Measurements from ENCODE around the gene ADRM1.

ADRM1 gene

DNA sequence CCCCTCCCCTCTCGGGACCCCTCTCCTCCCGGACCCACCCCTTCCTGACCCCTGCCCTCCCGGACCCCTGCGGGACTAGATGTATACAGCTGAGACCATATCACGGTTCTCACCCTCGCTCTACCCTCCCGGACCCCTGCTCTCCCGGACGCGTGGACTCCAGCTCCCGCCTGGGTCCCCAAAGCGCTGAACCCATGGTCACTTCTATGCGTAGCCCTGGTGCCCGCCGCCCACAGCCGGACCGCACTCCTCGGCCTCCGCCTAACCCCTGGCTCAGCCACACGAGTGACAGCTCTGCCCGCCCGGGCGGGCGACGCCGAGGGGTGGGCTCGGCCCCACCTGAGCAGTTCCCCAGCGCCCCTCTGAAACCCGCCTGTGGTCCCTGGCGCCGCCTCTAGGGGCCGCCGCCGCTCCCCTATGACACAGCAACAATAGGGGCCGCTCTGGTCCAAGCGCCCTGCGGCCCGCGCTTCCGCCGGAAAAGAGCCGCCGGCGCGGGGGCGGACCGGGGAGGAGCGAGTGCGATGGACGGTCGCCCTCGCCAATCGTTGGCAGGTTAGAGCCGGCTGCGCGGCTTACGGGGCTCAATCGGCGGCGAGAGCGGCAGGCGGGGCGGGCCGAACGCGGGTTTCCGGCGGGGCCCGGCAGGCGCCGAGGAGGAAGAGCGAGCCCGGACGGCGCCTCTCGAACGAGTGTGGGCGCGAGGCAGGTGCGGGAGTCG, at the start of gene ADRM1:
ADRM1 (plus strand) TSS at position 657 of the 721 bp plus-strand sequence. CDS start 572 bp downstream, outside the sequence.
- peak; percentile 100 for DNase-seq (ENCODE audit: low spot score)

- DNase-seq (ENCODE audit: low spot score) = no peak
Measured at GRCh38 chr20:62253398-62253797, 49.4 kb upstream of the ADRM1 start.

- DNase-seq (ENCODE audit: low spot score) = no peak
Measured at GRCh38 chr20:62254021-62254724, 48.6 kb upstream of the ADRM1 start.

GRCh38 chr20:62255976-62256375, 46.8 kb upstream of the ADRM1 start:
- no peak for DNase-seq (ENCODE audit: low spot score)

- no peak for DNase-seq (ENCODE audit: low spot score)
Measured at GRCh38 chr20:62258499-62259293, 44.1 kb upstream of the ADRM1 start.

DNA sequence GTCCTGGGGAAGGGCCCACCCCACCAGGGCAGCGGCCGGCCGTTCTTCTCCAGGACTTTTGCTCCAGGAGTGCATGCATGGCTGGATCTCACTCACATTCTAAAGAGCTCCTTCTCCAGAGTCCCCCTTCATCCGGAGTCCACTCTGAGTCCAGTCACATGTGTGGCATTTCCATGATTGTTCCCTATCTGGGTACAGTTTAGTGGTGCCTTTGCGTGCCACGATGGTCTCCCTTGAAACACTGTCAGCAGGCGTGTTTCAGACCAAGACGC, 43.6 kb upstream of the ADRM1 start:
- no peak for DNase-seq (ENCODE audit: low spot score)

DNA sequence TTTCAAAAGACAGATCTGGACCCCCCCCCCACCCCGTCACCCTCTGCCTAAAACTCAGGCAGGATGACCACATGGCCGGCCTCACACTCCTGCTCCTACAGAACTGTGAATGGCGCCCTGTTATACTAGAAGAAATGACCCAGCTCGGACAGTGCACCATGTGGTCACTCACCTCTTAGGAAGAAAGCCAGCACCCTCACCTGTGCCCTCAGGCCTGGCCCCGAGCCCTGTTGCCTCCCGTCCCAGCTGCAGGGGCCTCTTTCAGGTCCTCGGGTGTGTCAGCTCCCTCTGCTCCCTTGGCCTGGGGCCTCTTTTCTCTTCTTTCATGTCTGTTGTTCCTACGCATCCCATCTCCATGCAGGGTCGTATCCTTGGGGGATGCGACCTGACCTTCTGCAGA, 40.7 kb upstream of the ADRM1 start:
- DNase-seq (ENCODE audit: low spot score) = no peak

DNA sequence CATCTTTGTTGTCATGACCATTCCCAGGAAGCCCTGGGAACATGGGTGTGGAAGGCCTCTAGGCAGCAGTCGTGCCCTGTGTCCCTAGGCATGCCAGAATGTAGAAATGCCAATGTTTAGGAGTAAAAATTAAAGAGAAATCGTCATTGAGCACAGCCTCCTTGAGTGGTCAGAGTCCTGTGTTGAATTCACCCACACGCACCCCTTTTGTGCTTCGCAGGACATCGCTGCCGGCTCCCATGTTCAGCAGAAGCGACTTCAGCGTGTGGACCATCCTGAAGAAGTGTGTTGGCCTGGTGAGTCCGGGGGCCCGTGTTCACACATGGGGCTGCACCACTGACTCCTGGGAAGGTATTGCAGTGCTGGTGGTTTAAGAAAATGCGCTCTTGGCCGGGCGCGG, 39.4 kb upstream of the ADRM1 start:
- DNase-seq (ENCODE audit: low spot score) = no peak

- DNase-seq (ENCODE audit: low spot score) = no peak
Measured at GRCh38 chr20:62265365-62265764, 37.4 kb upstream of the ADRM1 start.

DNA sequence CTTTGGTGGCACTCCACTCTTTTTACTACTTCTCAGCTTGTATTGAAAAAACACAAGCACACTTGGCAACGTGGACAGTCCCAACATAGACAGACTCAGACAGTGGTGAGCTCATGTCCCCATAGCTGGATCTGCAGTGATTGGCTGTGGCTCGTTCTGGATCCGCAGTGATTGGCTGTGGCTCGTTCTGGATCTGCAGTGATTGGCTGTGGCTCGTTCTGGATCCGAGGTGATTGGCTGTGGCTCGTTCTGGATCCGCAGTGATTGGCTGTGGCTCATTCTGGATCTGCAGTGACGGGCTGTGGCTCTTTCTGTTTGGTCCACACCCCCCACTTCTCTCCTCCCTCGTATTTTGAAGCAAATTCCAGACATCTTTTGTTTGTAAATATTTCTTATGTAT, 36.5 kb upstream of the ADRM1 start:
- no peak for DNase-seq (ENCODE audit: low spot score)

GRCh38 chr20:62266851-62267250, 35.9 kb upstream of the ADRM1 start:
- DNase-seq (ENCODE audit: low spot score) = no peak

DNA sequence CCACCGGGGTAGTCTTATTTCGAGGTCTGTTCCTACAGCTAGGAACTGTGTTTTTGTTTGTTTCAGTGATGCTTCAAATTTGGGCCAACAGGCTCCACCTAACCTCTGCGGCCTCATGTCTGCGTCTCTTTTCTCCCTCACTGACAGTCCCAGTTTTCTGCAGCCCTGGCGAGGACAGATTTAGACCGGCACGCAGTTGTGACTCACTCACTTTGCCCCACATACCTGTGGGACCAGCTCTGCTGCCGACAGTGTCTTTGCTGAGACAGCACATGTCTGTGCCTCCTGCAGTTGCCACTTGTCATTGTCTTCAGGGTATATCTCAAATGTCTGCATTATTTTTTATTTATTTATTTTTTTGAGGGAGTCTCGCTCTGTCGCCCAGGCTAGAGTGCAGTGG, 35.3 kb upstream of the ADRM1 start:
- DNase-seq (ENCODE audit: low spot score) = no peak

DNA sequence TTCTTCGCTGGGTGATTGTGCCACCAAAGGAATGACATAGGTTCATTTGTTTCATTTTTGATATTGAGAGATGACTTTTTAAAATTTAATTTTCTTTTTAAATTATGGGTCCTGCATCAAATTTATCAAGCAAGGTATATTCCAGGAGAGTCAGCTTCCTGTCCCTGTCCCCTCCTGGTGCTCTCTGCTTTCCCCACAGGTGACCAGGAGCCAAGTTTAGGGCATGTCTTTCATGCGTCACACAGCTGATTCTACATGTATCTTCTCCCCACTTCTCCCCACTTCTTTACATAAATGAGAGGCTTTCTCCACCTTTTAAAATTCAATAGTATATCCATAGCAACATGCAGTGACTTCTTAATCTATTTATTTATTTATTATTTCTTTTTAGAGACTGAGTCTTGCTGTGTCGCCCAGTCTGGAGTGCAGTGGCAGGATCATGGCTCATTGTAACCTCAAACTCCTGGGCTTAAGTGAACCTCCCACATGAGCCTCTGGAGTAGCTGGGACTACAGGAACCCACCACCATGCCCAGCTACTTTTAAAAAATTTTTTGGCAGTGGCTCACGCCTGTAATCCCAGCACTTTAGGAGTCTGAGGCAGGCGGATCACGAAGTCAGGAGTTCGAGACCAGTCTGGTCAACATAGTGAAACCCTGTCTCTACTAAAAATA, 34.4 kb upstream of the ADRM1 start:
- no peak for DNase-seq (ENCODE audit: low spot score)

- DNase-seq (ENCODE audit: low spot score) = no peak
Measured at GRCh38 chr20:62269378-62269777, 33.4 kb upstream of the ADRM1 start.

- DNase-seq (ENCODE audit: low spot score) = no peak
Measured at GRCh38 chr20:62269871-62270270, 32.9 kb upstream of the ADRM1 start.

GRCh38 chr20:62272200-62272599, 30.6 kb upstream of the ADRM1 start:
- DNase-seq (ENCODE audit: low spot score) = no peak

DNA sequence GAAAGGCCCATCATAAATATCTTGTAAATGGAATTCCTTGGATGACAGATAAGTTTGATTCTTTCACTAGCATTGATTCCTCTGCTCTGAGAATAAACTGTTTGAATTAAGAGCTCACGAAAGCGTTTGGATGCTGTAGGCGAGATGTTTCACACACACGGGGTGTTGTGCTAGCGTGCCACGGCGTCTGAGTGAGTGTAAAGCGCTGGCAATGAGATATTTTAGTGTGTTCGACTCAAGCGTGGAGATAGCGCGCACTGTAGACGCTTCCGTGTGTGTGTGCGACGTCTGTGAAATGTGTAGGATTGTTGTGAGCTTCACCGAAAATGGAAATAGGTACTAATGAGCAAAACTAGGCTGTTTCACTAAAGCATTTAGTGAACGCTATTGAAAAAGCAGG, 29.4 kb upstream of the ADRM1 start:
- DNase-seq (ENCODE audit: low spot score) = no peak

DNA sequence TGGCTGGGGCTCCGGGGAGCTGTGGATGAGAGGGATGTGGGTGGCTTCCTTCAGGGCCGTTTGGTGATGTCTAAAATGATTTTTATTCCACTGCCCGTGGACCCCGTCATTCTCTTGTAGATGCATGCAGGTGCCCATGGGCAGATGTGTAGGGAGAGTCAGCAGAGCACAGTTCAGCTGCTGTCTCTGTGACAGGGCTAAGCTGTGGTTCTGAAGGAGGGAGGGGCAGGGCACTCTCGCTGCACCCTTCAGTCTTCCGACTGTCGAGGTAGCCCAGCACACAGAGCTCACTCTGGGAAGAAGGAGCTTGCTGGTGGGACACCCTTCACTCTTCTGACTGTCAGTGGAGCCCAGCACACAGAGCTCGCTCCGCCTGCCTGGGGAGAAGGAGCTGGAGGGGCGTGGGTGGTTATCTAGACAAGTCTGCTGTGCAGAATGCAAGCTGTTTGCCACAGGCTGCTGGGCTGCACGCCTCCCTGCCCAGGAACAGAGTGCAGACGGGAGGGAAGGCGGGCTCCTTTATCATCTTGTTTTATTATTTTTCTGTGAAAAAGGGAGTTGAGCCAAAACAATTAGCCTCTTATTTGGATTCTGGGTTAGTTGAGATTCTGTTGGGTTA, 28.4 kb upstream of the ADRM1 start:
- DNase-seq (ENCODE audit: low spot score) = no peak

DNA sequence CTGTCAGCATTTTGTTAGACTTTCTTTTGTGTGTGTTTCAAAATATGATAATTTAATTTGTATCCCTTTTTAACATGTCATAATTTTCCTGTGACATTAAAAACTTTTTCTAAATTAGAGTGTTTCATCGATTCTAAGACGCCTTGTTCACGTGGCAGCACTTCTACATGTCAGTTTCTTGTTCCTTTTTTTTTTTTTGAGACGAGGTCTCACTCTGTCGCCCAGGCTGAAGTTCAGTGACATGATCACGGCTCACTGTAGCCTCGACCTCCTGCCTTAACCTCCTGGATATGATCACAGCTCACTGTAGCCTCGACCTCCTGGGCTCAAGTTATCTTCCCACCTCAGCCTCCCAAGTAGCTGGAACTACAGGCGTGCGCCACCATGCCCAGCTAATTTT, 27.6 kb upstream of the ADRM1 start:
- no peak for DNase-seq (ENCODE audit: low spot score)

DNA sequence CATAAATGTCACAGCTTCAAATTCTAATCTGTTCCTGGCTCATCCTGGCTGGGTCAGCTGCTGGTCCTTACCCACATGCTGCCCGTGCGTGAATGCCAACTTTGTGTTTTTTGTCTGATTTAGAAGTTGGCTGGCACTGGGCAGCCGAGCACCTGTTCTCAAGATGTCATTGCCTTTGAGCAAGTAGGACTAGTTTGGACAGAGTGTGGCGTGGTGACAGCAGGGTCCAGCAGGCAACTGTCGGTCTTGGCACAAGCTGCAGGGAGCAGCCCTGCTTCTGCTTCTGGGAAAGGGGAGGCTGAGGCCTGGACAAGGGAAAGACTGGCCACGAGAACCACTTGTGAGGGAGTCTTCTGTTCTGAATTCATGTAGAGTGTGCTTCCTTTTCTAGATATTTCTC, 26.4 kb upstream of the ADRM1 start:
- DNase-seq (ENCODE audit: low spot score) = no peak

GRCh38 chr20:62277253-62277652, 25.5 kb upstream of the ADRM1 start:
- no peak for DNase-seq (ENCODE audit: low spot score)

DNA sequence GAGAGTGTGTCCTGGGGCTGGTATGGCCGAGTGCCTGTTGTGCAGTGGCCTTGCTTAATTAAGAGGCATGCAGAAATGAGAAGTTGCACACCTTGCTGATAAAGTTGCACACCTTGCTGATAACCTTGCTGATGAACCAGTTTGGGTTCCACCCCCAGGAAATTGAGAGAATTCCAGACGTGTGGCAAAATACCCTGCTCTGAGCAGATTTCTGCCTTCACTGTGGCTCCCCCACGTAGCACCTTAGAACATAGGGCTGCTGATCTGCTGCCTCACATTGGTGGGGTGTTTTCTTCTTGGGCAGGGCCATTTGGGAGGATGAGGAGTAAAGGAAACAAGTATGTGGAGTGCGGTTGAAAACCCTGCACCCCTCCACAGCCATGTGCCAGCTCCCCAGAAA, 22.5 kb upstream of the ADRM1 start:
- DNase-seq (ENCODE audit: low spot score) = no peak

Measured in D341Med (cell line).